ENCODE measurements around the gene KCTD8.
A peak's percentile ranks its signal among the peaks of the same experiment; 100 is the strongest.
"Not testable (repeated sequence)": the region's sequence is repeated elsewhere in the genome, so short reads cannot be mapped to it uniquely, and the experiment has no call there.

The KCTD8 gene

DNA sequence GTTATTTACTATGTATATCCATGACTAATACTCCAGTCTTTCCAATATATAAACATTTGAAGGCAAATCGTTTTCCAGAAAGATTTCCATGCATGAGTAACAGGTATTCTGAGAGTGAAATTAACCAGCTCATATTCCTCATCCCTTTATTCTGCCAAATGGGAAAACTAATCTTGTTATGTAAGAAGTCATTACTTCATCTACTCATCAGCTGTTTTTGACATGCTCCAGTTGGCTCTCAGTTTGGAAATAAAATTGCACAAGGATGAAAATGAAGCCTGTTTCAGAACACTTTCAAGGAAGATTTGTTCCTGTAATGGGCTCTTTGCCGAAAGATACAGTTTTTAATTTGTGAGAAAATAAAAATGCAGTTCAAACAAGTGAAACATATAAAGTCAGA lies 121.9 kb downstream of the KCTD8 start:
- peak in 1 of 14 donors; percentile 88 for DNase-seq

GRCh38 chr4:44320833-44321232 lies 127.8 kb downstream of the KCTD8 start:
- DNase-seq = peak in 1 of 14 donors; percentile 39

DNA sequence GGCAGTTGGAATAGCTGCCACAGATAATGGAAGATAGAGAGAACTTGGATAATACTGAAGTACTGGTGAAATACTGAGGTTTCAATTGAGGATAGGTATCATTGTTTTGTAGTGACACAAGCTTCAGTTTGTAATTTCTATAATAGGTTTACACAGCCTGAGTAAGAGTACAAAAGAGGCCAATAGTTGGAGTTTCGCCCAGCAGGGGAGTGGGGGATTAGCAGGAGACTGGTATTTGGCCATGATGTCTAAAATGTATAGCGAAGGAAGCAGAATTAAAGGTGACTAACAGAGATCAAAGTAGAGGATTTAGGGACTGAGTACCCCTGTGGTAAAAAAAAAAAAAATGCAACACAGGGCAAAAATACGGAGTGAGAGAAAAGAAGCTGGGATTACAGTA lies 129.5 kb downstream of the KCTD8 start:
- no peak for DNase-seq

DNA sequence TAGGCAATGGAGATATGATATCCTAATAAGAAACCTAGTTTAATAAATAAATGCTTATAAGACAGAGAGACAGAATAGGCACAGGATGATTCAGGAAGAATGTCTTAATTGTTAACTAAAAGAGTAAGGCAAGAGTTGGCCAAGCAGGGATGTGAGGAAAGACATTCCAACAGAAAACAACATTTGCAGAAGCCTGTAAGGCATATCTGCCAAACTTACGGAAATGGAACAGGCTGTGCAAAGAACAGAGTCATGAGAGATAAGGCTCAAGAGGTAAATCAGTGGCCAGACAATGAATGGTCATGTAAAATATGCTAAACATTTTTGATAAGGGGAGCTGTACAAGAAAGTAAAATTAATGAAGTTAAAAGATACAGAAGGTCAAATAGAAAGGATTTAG lies 134.9 kb downstream of the KCTD8 start:
- DNase-seq = no peak

GRCh38 chr4:44287505-44287904 lies 161.1 kb downstream of the KCTD8 start:
- DNase-seq = no peak

DNA sequence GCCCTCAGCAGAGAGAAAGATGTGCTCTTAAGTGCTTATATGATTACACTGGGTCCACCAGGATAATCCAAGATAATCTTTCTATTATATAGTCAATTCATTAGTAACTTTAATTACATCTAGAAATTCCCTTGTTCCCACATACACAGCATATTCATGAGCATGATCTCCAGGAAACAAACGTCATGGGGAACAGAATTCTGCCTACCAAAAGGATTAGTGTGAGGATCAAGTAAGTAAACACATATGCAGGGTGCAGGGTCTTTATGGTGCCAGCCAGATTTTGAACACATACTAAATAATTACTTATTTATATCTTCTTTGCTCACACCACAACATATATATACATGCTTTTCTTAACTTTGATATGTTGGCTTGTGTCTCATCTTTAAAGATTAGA lies 169.1 kb downstream of the KCTD8 start:
- no peak for DNase-seq

DNA sequence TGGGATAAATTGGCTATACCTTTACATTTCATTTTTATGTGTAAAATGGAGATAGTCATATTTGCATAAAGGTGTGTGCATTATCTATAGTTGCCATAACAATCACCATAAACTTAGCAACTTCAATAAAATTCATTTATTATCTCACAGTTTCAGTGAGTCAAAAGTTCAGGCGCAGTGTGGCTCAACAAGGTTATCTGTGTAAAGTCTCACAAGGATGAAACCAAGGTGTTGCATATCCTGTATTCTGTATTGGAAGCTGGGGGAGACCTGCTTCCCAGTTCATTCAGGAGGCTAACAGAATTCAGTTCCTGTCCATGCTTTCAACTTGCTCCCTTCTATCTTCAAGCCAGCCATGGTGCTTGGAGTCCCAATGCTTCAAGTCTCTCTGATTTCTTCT lies 169.5 kb downstream of the KCTD8 start:
- DNase-seq = no peak

- peak in 1 of 14 donors; percentile 1 for DNase-seq
These were observed 191.1 kb downstream of the KCTD8 start for GRCh38 chr4:44257461-44257860.

- peak in 6 of 14 donors; percentile 1 to 20 (median 6) for DNase-seq
These were observed 192.2 kb downstream of the KCTD8 start for GRCh38 chr4:44256414-44256813.

- DNase-seq = no peak
These were observed 211.0 kb downstream of the KCTD8 start for GRCh38 chr4:44237643-44238042.

DNA sequence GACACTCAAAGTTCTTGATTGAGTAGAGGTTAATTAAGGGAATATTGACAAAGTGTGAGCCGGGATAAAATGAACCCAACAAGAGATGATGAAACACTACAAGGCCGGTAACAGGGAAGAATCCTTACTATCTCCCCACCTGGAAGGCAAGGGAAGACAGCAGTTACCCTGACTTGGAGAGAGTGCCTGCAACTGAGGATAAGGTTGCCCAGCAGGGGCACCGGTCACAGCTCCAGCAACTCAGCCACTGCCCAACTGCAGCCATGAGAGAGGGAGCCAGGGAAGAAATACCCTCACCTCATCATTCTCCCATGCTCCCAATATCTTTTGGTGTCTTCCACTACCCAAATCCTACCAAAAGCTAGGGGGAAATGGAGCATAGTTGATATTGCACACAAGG lies 212.7 kb downstream of the KCTD8 start:
- DNase-seq = no peak

GRCh38 chr4:44232262-44232661 lies 216.3 kb downstream of the KCTD8 start:
- no peak for DNase-seq

DNA sequence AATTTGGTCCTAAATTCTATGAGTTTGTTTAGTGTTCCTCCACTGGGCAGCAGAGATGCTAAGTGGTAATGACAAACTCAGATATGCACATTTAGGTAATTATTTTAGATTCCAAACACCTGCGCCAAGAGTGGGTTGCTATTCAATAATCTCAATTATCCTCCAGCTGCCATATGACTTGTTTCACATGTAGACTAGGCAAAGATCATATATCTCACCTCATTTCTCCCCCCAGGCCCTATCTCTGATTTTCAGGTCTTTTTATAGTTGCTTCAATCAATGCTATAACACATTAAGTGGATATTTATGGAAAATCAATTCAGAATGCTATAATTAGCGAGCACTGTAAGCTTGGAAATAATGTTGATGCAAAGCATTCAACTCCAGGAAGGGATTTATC lies 217.6 kb downstream of the KCTD8 start:
- DNase-seq = no peak

GRCh38 chr4:44228326-44228725 lies 220.3 kb downstream of the KCTD8 start:
- no peak for DNase-seq

DNA sequence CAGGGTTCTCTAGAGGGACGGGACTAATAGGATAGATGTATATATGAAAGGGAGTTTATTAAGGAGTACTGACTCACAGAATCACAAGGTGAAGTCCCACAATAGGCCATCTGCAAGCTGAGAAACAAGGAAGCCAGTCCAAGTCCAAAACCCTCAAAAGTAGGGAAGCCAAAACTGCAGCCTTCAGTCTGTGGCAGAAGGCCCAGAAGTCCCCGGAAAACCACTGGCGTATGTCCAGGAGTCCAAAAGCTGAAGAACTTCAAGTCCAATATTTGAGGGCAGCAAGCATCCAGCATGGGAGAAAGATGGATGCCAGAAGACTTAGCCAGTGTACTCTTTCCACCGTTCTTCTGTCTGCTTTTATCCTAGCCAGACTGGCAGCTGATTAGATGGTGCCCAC lies 227.2 kb downstream of the KCTD8 start:
- peak in 3 of 14 donors; percentile 10 to 35 (median 18) for DNase-seq

DNA sequence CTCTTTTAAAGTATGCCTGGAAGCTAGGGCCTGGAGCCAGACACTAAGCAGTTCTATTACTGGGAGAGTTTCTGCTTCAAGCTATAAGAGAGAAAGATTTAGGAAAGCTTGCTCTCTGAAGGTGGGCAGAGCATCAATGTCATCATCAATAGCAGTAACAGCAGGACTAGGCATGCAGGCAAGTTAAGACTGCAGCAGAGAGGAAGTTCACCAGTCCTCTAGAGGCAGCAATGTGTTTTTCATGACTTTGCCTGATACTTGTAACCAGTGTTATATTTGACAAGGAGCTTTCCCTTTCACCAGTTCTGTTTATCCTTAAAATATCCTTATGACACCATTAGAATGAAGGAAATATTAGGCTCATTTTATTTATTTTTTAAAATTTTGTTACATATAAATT lies 237.9 kb downstream of the KCTD8 start:
- no peak for DNase-seq

DNA sequence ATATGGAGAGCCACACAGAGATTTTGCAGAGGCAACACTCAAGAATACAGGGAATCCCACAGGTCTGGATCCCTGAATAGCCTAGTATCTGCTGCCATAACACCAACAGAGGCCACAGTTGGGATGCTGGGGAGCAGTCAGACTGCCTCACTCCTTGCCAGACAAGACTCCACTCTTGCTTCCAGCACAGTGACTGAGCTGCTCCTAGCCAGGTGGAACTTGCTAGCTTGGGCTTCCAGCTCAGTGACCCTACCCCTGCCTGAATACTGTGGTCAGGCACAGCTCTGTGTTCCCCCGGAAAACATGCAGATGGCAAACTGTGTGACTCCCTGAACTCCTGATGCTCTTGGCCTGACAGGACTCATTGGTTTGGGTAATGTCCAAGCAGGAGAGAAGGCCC lies 251.8 kb downstream of the KCTD8 start:
- peak in 1 of 14 donors; percentile 45 for DNase-seq

GRCh38 chr4:44194365-44194764 lies 254.2 kb downstream of the KCTD8 start:
- DNase-seq = no peak

- no peak for DNase-seq
These were observed 261.8 kb downstream of the KCTD8 start for GRCh38 chr4:44186850-44187246.

DNA sequence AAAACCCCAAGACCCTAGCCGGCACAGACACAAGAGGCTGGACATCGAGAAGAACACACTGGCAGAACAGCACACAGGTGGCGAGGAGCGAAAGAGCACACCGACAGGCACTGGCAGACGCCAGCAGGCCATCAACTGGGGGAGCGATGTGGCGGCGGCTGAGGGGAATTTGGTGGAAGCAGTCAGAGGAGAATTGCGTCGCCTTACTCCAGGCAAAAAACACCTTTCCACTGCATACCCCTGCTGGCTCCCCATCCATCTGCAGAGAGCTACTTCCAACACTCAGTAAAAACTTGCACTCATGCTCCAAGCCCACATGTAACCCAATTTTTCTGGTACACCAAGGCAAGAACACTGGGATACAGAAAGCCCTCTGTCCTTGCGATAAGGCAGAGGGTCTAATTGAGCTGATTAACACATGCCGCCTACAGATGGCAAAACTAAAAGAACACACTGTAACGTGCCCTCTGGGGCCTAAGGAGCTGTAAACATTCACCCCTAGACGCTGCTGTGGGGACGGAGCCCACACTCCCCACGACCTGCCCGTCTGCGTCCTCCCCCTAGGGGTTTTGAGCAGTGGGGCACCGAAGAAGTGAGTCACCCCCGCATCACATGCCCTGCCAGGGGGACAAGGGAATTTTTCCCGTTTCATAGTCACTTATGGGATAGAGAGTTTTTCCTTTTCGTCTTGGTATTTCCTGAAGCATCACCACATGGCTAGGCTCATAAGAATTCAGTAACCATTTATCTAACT lies 262.3 kb downstream of the KCTD8 start:
- no peak for DNase-seq

GRCh38 chr4:44181491-44182349 lies 266.9 kb downstream of the KCTD8 start:
- DNase-seq = not testable (repeated sequence)

- DNase-seq = not testable (repeated sequence)
These were observed 280.8 kb downstream of the KCTD8 start for GRCh38 chr4:44167766-44168165.

DNA sequence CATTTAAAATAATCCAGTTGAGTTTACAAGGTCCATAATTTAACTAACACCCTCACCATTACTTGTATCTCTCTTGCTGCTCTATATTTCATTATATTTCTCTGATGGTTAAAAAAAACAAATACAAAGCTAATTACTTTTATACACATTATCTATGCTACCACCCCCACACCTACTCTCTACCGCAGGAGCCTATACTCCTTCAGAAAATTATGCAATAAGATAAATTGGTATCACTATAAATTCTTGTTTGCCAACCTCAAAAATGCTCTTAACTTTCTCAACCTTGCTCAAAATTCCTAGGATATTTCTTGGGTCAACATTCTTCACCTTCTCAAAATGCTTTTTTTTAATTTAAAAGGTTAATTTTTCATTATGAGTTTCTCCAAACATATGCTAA lies 282.7 kb downstream of the KCTD8 start:
- no peak for DNase-seq

All from C1 segment of cervical spinal cord (tissue), 14 donors.